HepG2 (cell line): ENCODE results near the gene CATSPERE. TPM values are rescaled to one million over a fixed set of nuclear protein-coding genes. Genes with fewer than 3 reads are reported as not detected.

Experiments used
- ATAC-seq: fragments of 200-7000 bp; cut with Tn5 transposase; 3 replicates; pipeline ENCODE4 v1.9.1; 2020; ENCODE audit warnings: mild to moderate bottlenecking, moderate library complexity
- BruUV-seq: library from RNA; stranded (reverse); fragments of 400-500 nt; replicated peaks from 2 replicates; lab custom pipeline; 2021; lab: Mats Ljungman, UMichigan
- CTCF ChIA-PET: fragments of 300-600 bp; formaldehyde crosslinking; extraction: SDS; loops from one replicate; lab custom pipeline; 2021; ENCODE audit warnings: low total read pairs, inconsistent platforms, low intra/inter-chr PET ratio; lab: Yijun Ruan, JAX
- POLR2A ChIA-PET: fragments of 350-600 bp; sonication (Branson Sonifier 250); formaldehyde crosslinking; loops from one replicate; lab custom pipeline; 2020; ENCODE audit warnings: antibody characterized with exemption, inconsistent platforms; lab: Yijun Ruan, JAX
- DNase-seq: peaks from one replicate; pipeline ENCODE4 v3.0.0-alpha.2; 2015; ENCODE audit warnings: low spot score
- FAIRE-seq: peaks from 3 replicates; lab custom pipeline; 2011; peaks lifted over from hg19 to GRCh38; lab: Jason Lieb, UNC
- H2AFZ ChIP-seq: one replicate; pipeline ENCODE4 v1.6.1; 2011; ENCODE audit warnings: low read length, inconsistent platforms
- H3K27ac ChIP-seq: fragments of 300-600 bp; 3 replicates; pipeline ENCODE4 v1.8.0; 2011; ENCODE audit warnings: mixed run types, mild to moderate bottlenecking, mixed read lengths, low read length, inconsistent platforms; ENCODE audit not compliant: insufficient read depth; ENCODE audit errors: extremely low read length
- H3K27me3 ChIP-seq, 2 experiments: fragments of 200-600 bp in 1 of 2; 2 replicates in 1 of 2; 3 replicates in 1 of 2; pipeline versions ENCODE4 v1.6.0 to v1.8.0; 2011; ENCODE audit warnings: low read length in 2 of 2, mild to moderate bottlenecking in 2 of 2, moderate library complexity in 2 of 2, inconsistent platforms in 1 of 2; ENCODE audit not compliant: insufficient read depth in 2 of 2, control insufficient read depth in 1 of 2
- H3K36me3 ChIP-seq, 2 experiments: fragments of 200-600 bp in 1 of 2; replicated peaks in 1 of 2; 2 replicates in 1 of 2; 3 replicates in 1 of 2; pipeline versions ENCODE4 v1.5.1 to v1.8.0; 2011; ENCODE audit warnings: low read length in 2 of 2, inconsistent platforms in 1 of 2; ENCODE audit not compliant: insufficient read depth in 2 of 2, control insufficient read depth in 1 of 2
- H3K4me1 ChIP-seq: 2 replicates; pipeline ENCODE4 v1.5.1; 2012; ENCODE audit warnings: low read length, inconsistent platforms; ENCODE audit not compliant: insufficient read depth
- H3K4me2 ChIP-seq: 2 replicates; pipeline ENCODE4 v1.6.0; 2011; ENCODE audit warnings: low read depth, low read length, inconsistent platforms
- H3K4me3 ChIP-seq, 3 experiments: fragments of 200-600 bp in 1 of 3; sonication (generic), shearing (Covaris generic) in 1 of 3; replicated peaks in 1 of 3; 2 replicates each; pipeline ENCODE4 v1.5.1; 2011 to 2016; ENCODE audit warnings: low read length in 3 of 3, inconsistent platforms in 2 of 3, low read depth in 2 of 3, mild to moderate bottlenecking in 2 of 3, control low read depth in 1 of 3, mixed read lengths in 1 of 3; ENCODE audit not compliant: insufficient read depth in 1 of 3
- H3K79me2 ChIP-seq: one replicate; pipeline ENCODE4 v1.6.1; 2011; ENCODE audit warnings: low read length, inconsistent platforms; ENCODE audit not compliant: insufficient read depth
- H3K9ac ChIP-seq: 2 replicates; pipeline ENCODE4 v1.6.0; 2011; ENCODE audit warnings: mild to moderate bottlenecking, low read depth, low read length, inconsistent platforms; ENCODE audit not compliant: insufficient read depth
- H3K9me3 ChIP-seq: 2 replicates; pipeline ENCODE4 v1.5.1; 2012; ENCODE audit warnings: mild to moderate bottlenecking, low read length
- H4K20me1 ChIP-seq: 2 replicates; pipeline ENCODE4 v1.6.0; 2011; ENCODE audit warnings: inconsistent platforms, mild to moderate bottlenecking, low read length, moderate library complexity; ENCODE audit not compliant: insufficient read depth
- PAF1 ChIP-seq: IDR thresholded peaks from 2 replicates; pipeline ENCODE4 v1.6.1; 2016; ENCODE audit warnings: missing genetic modification reagents, missing compliant biosample characterization
- ZNF773 ChIP-seq: sonication (generic); formaldehyde crosslinking; IDR thresholded peaks from 2 replicates; pipeline ENCODE4 v1.4.0; 2020; ENCODE audit warnings: missing genetic modification reagents, borderline replicate concordance
- WGBS: methylation state at CpG from one replicate; pipeline ENCODE4 v1.1.6; 2017; ENCODE audit warnings: low lambda C conversion rate; 5-methylcytosine and 5-hydroxymethylcytosine counted together
- in situ Hi-C: cut with HindIII; loops from 2 replicates; pipeline ENCODE4 v1.10.0; 2017; ENCODE audit warnings: low pct_unique_long_range_greater_than_20kb; ENCODE audit not compliant: extremely low pct_ligation_motif_present
- intact Hi-C: fragments of 100-400 bp; cut with micrococcal nuclease; formaldehyde crosslinking; loops from one replicate; pipeline ENCODE4 v1.10.0; 2022; ENCODE audit not compliant: unreplicated experiment
- polyA plus RNA-seq, 8 experiments: library from polyadenylated mRNA; depleted of rRNA in 3 of 8; stranded (reverse) in 7 of 8; unstranded in 1 of 8; fragments of >200 nt; fragmentation: Illumina TruSeq in 4 of 8; extraction: Trizol in 4 of 8; gene quantifications; 2 replicates each; pipeline versions ENCODE4 v1.2.1 to v1.2.3, GENCODE V29; 2011 to 2016; ENCODE audit warnings: low read depth in 4 of 8, missing spikeins in 1 of 8, mixed read lengths in 1 of 8; ENCODE audit not compliant: insufficient read depth in 1 of 8
- total RNA-seq, 5 experiments: library from RNA; depleted of rRNA; stranded (reverse); fragments of >200 nt; fragmentation: Illumina TruSeq; extraction: Trizol; gene quantifications; 2 replicates each; pipeline ENCODE4 v1.2.3, GENCODE V29; 2016; ENCODE audit warnings: low read depth in 1 of 5
- TF ChIP-seq, protein P1 (sequence below): IDR thresholded peaks from 2 replicates; pipeline ENCODE4 v1.4.0; 2020; ENCODE audit warnings: mild to moderate bottlenecking, missing genetic modification reagents

CATSPERE gene
- total and polyA plus RNA-seq, 2 of the 13 experiments (the other 11 are each of a cell fraction or from before 2014, with no cell fraction given) = 0.34 to 0.51 TPM

DNA sequence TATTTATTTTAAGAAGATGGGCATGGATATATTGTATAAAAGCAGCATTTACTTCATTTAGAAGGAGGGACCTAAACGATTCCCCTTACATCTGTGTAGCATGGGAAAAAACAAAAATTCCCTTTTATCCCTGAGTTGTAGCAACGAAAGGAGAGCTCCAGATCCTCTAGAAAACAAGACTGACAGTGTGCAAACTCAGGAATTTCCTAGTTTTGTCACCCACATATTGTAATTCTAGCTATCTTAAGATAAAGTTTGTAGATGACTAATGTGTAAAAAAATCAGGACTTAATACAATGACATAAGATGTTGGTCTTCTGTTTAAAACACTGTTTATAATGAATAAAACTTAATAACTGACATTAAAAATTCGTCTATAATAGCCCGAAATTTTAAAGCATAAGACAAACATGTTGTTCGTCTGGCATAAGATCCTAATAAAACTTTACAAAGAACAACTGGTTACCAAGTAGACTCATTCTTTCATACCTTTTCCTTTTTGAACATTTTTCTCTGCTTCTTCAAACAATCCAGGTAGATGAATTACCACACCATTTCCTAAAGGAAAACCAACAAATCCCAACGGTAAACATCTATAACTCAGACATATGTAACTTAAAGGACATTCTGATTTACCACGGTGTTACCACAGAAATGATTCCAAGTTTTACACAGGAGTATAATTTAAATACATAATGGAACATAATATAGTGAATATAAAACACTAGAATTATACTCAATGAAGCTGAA lies 24.6 kb upstream of the CATSPERE start:
- no peak overlapping the region for H2AFZ ChIP-seq
- H3K79me2 ChIP-seq = peaks cover 6% of the 10 kb centered on the region
- no peak overlapping the region for H3K4me3 ChIP-seq
- no peak overlapping the region for H3K4me2 ChIP-seq
- no peaks in the 10 kb centered on the region for H3K9me3 ChIP-seq
- WGBS = 77% methylated on average over 7 of the region's 7 CpGs
- H3K36me3 ChIP-seq = peaks cover 2 to 14% of the 10 kb centered on the region in 2 experiments; a peak in 4 of 5 replicates
- BruUV-seq = no TSS peak
- DNase-seq = no peak
- H3K27me3 ChIP-seq = no peaks in the 10 kb centered on the region
- H3K4me1 ChIP-seq = peaks cover 30% of the 10 kb centered on the region
- H4K20me1 ChIP-seq = no peaks in the 10 kb centered on the region
- TF ChIP-seq ZNF773 (CRISPR knock-in tag) (no peak), PAF1 (CRISPR knock-in tag) (no peak)
- TF ChIP-seq, protein P1, sequence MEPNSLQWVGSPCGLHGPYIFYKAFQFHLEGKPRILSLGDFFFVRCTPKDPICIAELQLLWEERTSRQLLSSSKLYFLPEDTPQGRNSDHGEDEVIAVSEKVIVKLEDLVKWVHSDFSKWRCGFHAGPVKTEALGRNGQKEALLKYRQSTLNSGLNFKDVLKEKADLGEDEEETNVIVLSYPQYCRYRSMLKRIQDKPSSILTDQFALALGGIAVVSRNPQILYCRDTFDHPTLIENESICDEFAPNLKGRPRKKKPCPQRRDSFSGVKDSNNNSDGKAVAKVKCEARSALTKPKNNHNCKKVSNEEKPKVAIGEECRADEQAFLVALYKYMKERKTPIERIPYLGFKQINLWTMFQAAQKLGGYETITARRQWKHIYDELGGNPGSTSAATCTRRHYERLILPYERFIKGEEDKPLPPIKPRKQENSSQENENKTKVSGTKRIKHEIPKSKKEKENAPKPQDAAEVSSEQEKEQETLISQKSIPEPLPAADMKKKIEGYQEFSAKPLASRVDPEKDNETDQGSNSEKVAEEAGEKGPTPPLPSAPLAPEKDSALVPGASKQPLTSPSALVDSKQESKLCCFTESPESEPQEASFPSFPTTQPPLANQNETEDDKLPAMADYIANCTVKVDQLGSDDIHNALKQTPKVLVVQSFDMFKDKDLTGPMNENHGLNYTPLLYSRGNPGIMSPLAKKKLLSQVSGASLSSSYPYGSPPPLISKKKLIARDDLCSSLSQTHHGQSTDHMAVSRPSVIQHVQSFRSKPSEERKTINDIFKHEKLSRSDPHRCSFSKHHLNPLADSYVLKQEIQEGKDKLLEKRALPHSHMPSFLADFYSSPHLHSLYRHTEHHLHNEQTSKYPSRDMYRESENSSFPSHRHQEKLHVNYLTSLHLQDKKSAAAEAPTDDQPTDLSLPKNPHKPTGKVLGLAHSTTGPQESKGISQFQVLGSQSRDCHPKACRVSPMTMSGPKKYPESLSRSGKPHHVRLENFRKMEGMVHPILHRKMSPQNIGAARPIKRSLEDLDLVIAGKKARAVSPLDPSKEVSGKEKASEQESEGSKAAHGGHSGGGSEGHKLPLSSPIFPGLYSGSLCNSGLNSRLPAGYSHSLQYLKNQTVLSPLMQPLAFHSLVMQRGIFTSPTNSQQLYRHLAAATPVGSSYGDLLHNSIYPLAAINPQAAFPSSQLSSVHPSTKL (CRISPR knock-in tag) = 0 out of 2 replicates have a peak, but pooled peaks have one; percentile 13
- in situ Hi-C loops = no loop called here
- ATAC-seq = no peak
- no peak overlapping the region for H3K27ac ChIP-seq
- POLR2A ChIA-PET = no interaction called here
- no peak overlapping the region for H3K9ac ChIP-seq
- CTCF ChIA-PET = no interaction called here
- FAIRE-seq = peak; percentile 15
- intact Hi-C loops = no loop called here
